ENCODE measurements around the gene ISM1.
A peak's percentile ranks its signal among the peaks of the same experiment; 100 is the strongest.

ISM1 gene

DNA sequence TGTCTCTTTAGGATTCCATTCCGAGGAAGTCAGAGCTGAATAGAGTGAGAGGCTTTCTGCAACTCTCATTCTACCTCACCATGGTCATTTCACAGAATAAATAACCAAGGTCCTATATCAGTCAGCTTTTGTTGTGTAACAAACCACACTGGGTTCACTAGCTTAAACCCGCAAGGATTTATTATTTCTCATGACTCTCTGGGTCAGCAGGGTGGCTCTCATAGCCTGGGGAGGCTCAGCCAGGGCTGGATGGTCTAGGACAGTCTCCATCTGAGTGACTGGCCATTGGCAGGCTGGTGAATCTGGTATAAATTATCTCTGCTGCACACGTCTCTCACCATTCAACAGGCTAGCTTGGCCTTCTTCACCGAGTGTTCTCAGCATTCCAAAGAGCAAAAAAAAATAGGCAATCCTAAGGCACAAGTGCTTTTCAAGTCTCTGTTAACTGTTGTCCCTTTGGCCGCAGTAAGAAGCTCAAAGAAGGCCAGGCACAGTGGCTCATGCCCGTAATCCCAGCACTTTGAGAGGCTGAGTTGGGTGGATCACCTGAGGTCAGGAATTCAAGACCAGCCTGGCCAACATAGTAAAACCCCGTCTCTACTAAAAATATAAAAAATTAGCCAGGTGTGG is 39.7 kb downstream of the ISM1 start:
- H3K27me3 ChIP-seq (ENCODE audit: insufficient read depth, insufficient read length) = no peaks in the 10 kb centered on the region
- no peak overlapping the region for H3K9ac ChIP-seq (ENCODE audit: insufficient read length, low read depth)
- TF ChIP-seq ZNF274 (IDR thresholded peaks at IDR 0.05; ENCODE audit: low read depth, low read length) = no peak
- no peak for TF ChIP-seq SUZ12 (IDR thresholded peaks at IDR 0.05; ENCODE audit: extremely low read depth, insufficient read depth, insufficient read length)
- no peak for TF ChIP-seq YY1 (IDR thresholded peaks at IDR 0.05; ENCODE audit: insufficient read depth, insufficient read length)
- DNase-seq (ENCODE audit: low read depth, low spot score) = no peak
- H3K9me3 ChIP-seq (ENCODE audit: insufficient read depth, low read length) = no peaks in the 10 kb centered on the region
- H3K36me3 ChIP-seq (ENCODE audit: insufficient read depth, insufficient read length, low read length) = no peaks in the 10 kb centered on the region
- no peak overlapping the region for H3K4me3 ChIP-seq (ENCODE audit: insufficient read length, low read depth)
- H3K4me1 ChIP-seq (ENCODE audit: insufficient read depth, insufficient read length) = no peaks in the 10 kb centered on the region

- H3K36me3 ChIP-seq (ENCODE audit: insufficient read depth, insufficient read length, low read length) = no peaks in the 10 kb centered on the region
- no peak overlapping the region for H3K9ac ChIP-seq (ENCODE audit: insufficient read length, low read depth)
- no peaks in the 10 kb centered on the region for H3K27me3 ChIP-seq (ENCODE audit: insufficient read depth, insufficient read length)
- H3K4me3 ChIP-seq (ENCODE audit: insufficient read length, low read depth) = no peak overlapping the region
- DNase-seq (ENCODE audit: low read depth, low spot score) = peak; percentile 20
- no peaks in the 10 kb centered on the region for H3K9me3 ChIP-seq (ENCODE audit: insufficient read depth, low read length)
- no peak for TF ChIP-seq SUZ12 (IDR thresholded peaks at IDR 0.05; ENCODE audit: extremely low read depth, insufficient read depth, insufficient read length)
- TF ChIP-seq YY1 (IDR thresholded peaks at IDR 0.05; ENCODE audit: insufficient read depth, insufficient read length) = no peak
- no peak for TF ChIP-seq ZNF274 (IDR thresholded peaks at IDR 0.05; ENCODE audit: low read depth, low read length)
- H3K4me1 ChIP-seq (ENCODE audit: insufficient read depth, insufficient read length) = no peaks in the 10 kb centered on the region
Observed at GRCh38 chr20:13261460-13262301, 40.6 kb downstream of the ISM1 start.

GRCh38 chr20:13262302-13262650 is 41.2 kb downstream of the ISM1 start:
- no peak for TF ChIP-seq YY1 (IDR thresholded peaks at IDR 0.05; ENCODE audit: insufficient read depth, insufficient read length)
- no peak for TF ChIP-seq SUZ12 (IDR thresholded peaks at IDR 0.05; ENCODE audit: extremely low read depth, insufficient read depth, insufficient read length)
- no peak for TF ChIP-seq ZNF274 (IDR thresholded peaks at IDR 0.05; ENCODE audit: low read depth, low read length)
- Histone ChIP-seq H3K9me3 (ENCODE audit: insufficient read depth, low read length) (no peaks in the 10 kb centered on the region), H3K4me1 (ENCODE audit: insufficient read depth, insufficient read length) (no peaks in the 10 kb centered on the region), H3K4me3 (ENCODE audit: insufficient read length, low read depth) (no peak overlapping the region), H3K9ac (ENCODE audit: insufficient read length, low read depth) (no peak overlapping the region), H3K27me3 (ENCODE audit: insufficient read depth, insufficient read length) (no peaks in the 10 kb centered on the region), H3K36me3 (ENCODE audit: insufficient read depth, insufficient read length, low read length) (no peaks in the 10 kb centered on the region)
- DNase-seq (ENCODE audit: low read depth, low spot score) = no peak

DNA sequence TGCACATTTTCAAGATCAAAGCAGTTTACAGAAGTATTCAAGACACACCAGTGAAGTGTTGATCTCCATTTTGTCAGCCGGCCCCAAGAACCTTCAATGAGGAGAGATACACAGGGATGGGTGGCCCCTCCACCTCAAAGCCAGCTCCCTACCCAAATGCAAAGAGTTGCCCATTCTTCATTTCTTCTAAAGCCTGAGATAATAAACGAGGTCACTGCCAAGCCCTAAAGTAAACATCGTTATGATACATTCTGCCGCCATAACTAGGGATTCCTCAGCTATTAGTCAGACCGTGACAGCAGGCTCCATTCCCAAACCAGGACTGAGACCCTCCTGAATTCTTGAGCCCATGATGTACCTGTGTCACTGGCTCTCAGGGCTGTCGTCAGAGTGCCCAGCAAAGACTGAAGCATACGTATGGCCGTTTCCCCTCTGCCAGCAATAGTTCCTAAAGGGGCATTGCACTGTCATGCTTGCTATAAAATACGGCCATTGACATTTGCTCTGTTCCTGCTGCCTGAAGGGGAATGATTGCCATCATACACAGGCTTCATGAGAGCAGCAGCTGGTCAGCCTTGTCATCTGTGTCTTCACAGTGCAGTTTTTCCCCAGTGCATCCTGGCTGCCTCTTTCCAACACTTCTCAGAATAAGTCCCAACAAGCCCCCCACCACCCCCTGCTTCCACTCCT is 41.7 kb downstream of the ISM1 start:
- H3K9ac ChIP-seq (ENCODE audit: insufficient read length, low read depth) = no peak overlapping the region
- no peaks in the 10 kb centered on the region for H3K4me1 ChIP-seq (ENCODE audit: insufficient read depth, insufficient read length)
- TF ChIP-seq YY1 (IDR thresholded peaks at IDR 0.05; ENCODE audit: insufficient read depth, insufficient read length) (no peak), ZNF274 (IDR thresholded peaks at IDR 0.05; ENCODE audit: low read depth, low read length) (no peak), SUZ12 (IDR thresholded peaks at IDR 0.05; ENCODE audit: extremely low read depth, insufficient read depth, insufficient read length) (no peak)
- DNase-seq (ENCODE audit: low read depth, low spot score) = no peak
- no peaks in the 10 kb centered on the region for H3K27me3 ChIP-seq (ENCODE audit: insufficient read depth, insufficient read length)
- H3K4me3 ChIP-seq (ENCODE audit: insufficient read length, low read depth) = no peak overlapping the region
- H3K36me3 ChIP-seq (ENCODE audit: insufficient read depth, insufficient read length, low read length) = no peaks in the 10 kb centered on the region
- no peaks in the 10 kb centered on the region for H3K9me3 ChIP-seq (ENCODE audit: insufficient read depth, low read length)

- no peaks in the 10 kb centered on the region for H3K27me3 ChIP-seq (ENCODE audit: insufficient read depth, insufficient read length)
- no peak overlapping the region for H3K9ac ChIP-seq (ENCODE audit: insufficient read length, low read depth)
- DNase-seq (ENCODE audit: low read depth, low spot score) = no peak
- no peaks in the 10 kb centered on the region for H3K4me1 ChIP-seq (ENCODE audit: insufficient read depth, insufficient read length)
- no peaks in the 10 kb centered on the region for H3K9me3 ChIP-seq (ENCODE audit: insufficient read depth, low read length)
- no peaks in the 10 kb centered on the region for H3K36me3 ChIP-seq (ENCODE audit: insufficient read depth, insufficient read length, low read length)
- TF ChIP-seq SUZ12 (IDR thresholded peaks at IDR 0.05; ENCODE audit: extremely low read depth, insufficient read depth, insufficient read length) (no peak), ZNF274 (IDR thresholded peaks at IDR 0.05; ENCODE audit: low read depth, low read length) (no peak), YY1 (IDR thresholded peaks at IDR 0.05; ENCODE audit: insufficient read depth, insufficient read length) (no peak)
- no peak overlapping the region for H3K4me3 ChIP-seq (ENCODE audit: insufficient read length, low read depth)
Observed at GRCh38 chr20:13263451-13263850, 42.4 kb downstream of the ISM1 start.

GRCh38 chr20:13264907-13265306 is 43.8 kb downstream of the ISM1 start:
- H3K4me1 ChIP-seq (ENCODE audit: insufficient read depth, insufficient read length) = no peaks in the 10 kb centered on the region
- H3K27me3 ChIP-seq (ENCODE audit: insufficient read depth, insufficient read length) = no peaks in the 10 kb centered on the region
- TF ChIP-seq YY1 (IDR thresholded peaks at IDR 0.05; ENCODE audit: insufficient read depth, insufficient read length) (no peak), SUZ12 (IDR thresholded peaks at IDR 0.05; ENCODE audit: extremely low read depth, insufficient read depth, insufficient read length) (no peak)
- DNase-seq (ENCODE audit: low read depth, low spot score) = no peak
- no peak overlapping the region for H3K4me3 ChIP-seq (ENCODE audit: insufficient read length, low read depth)
- H3K36me3 ChIP-seq (ENCODE audit: insufficient read depth, insufficient read length, low read length) = no peaks in the 10 kb centered on the region
- no peaks in the 10 kb centered on the region for H3K9me3 ChIP-seq (ENCODE audit: insufficient read depth, low read length)
- H3K9ac ChIP-seq (ENCODE audit: insufficient read length, low read depth) = no peak overlapping the region

DNA sequence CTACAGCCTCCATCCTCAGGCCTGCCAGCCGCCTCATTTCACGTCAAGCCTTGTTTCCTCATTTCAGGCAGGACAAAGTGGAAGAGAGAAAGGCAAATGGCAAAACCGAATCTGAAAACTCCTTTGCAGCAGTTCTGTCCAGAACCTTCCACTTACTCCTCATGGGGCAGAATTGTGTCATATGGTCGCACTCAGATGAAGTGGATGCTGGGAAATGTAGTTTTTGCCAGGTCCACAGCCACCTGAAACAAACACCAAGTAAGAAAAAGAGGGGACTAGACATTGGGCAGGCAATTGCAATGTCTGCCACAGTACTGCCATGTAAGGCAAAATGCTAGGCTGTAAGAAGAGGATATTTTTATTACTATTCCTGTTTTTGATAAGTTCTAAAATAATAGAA is 44.9 kb downstream of the ISM1 start:
- DNase-seq (ENCODE audit: low read depth, low spot score) = no peak
- Histone ChIP-seq H3K27me3 (ENCODE audit: insufficient read depth, insufficient read length) (no peaks in the 10 kb centered on the region), H3K36me3 (ENCODE audit: insufficient read depth, insufficient read length, low read length) (no peaks in the 10 kb centered on the region), H3K4me3 (ENCODE audit: insufficient read length, low read depth) (no peak overlapping the region), H3K4me1 (ENCODE audit: insufficient read depth, insufficient read length) (no peaks in the 10 kb centered on the region), H3K9me3 (ENCODE audit: insufficient read depth, low read length) (no peaks in the 10 kb centered on the region), H3K9ac (ENCODE audit: insufficient read length, low read depth) (no peak overlapping the region)
- TF ChIP-seq ZNF274 (IDR thresholded peaks at IDR 0.05; ENCODE audit: low read depth, low read length) = no peak
